HCT116 (cell line): ENCODE data around the gene ZNF423. TPM values are rescaled to one million over a fixed set of nuclear protein-coding genes. Genes with fewer than 3 reads are reported as not detected.
A peak's percentile ranks its signal among the peaks of the same experiment; 100 is the strongest.

Source experiments
- ATAC-seq: fragments of 200-7000 bp; cut with Tn5 transposase; 2 replicates; pipeline ENCODE4 v1.9.1; 2020; ENCODE audit warnings: mild to moderate bottlenecking, moderate library complexity
- BruUV-seq: library from RNA; stranded (reverse); fragments of 400-500 nt; replicated peaks from 2 replicates; lab custom pipeline; 2021; lab: Mats Ljungman, UMichigan
- CTCF ChIA-PET: fragments of 300-600 bp; sonication (Branson Sonifier 250); formaldehyde crosslinking; loops from one replicate; lab custom pipeline; 2021; ENCODE audit warnings: antibody characterized with exemption; lab: Charles Lee
- POLR2A ChIA-PET: fragments of 300-600, 350-600 bp; sonication (Branson Sonifier 250); formaldehyde crosslinking; loops from one replicate; lab custom pipeline; 2021; ENCODE audit warnings: antibody characterized with exemption; lab: Charles Lee
- RAD21 ChIA-PET, 2 experiments: fragments of 300-600 bp; sonication (Branson Sonifier 250); formaldehyde crosslinking; loops; one replicate each; lab custom pipeline; 2023; ENCODE audit warnings: low total read pairs in 2 of 2; ENCODE audit not compliant: uncharacterized antibody in 2 of 2, unreplicated experiment in 2 of 2, low non-redundant PET in 1 of 2; lab: Charles Lee
- DNase-seq: peaks from one replicate; pipeline ENCODE4 v3.0.0-alpha.2; 2010; ENCODE audit warnings: low read depth, low spot score
- H2AFZ ChIP-seq: fragments of 200-600 bp; shearing (Covaris generic), sonication (generic); 2 replicates; pipeline ENCODE4 v1.6.1; 2017; ENCODE audit warnings: low read depth, mixed run types, mixed read lengths, antibody characterized with exemption, low read length; ENCODE audit not compliant: poor library complexity, severe bottlenecking
- H3K27ac ChIP-seq: 2 replicates; pipeline ENCODE4 v1.5.1; 2012; ENCODE audit warnings: low read depth, low read length
- H3K27me3 ChIP-seq: fragments of 200-600 bp; sonication (generic); 2 replicates; pipeline ENCODE4 v1.6.1; 2016; ENCODE audit warnings: mixed run types, low read length, mixed read lengths; ENCODE audit not compliant: insufficient read depth
- H3K36me3 ChIP-seq, 2 experiments: fragments of 200-500 bp in 1 of 2; fragments of 200-600 bp in 1 of 2; sonication (Bioruptor generic) in 1 of 2; sonication (generic) in 1 of 2; 2 replicates each; pipeline versions ENCODE4 v1.5.1 to v1.6.1; 2014 to 2016; ENCODE audit warnings: low read length in 2 of 2, inconsistent platforms in 1 of 2, mixed read lengths in 1 of 2, mixed run types in 1 of 2; ENCODE audit not compliant: insufficient read depth in 2 of 2, control insufficient read depth in 1 of 2
- H3K4me1 ChIP-seq, 2 experiments: fragments of 200-600 bp in 1 of 2; sonication (generic) in 1 of 2; 2 replicates each; pipeline versions ENCODE4 v1.5.1 to v1.6.1; 2012 to 2017; ENCODE audit warnings: low read length in 2 of 2, inconsistent platforms in 1 of 2, mild to moderate bottlenecking in 1 of 2, mixed read lengths in 1 of 2, mixed run types in 1 of 2, moderate library complexity in 1 of 2; ENCODE audit not compliant: insufficient read depth in 2 of 2, control insufficient read depth in 1 of 2
- H3K4me2 ChIP-seq: fragments of 200-600 bp; sonication (generic); 2 replicates; pipeline ENCODE4 v1.6.1; 2017; ENCODE audit warnings: mixed run types, low read length, mixed read lengths
- H3K4me3 ChIP-seq, 2 experiments: fragments of 200-600 bp in 1 of 2; sonication (generic) in 1 of 2; replicated peaks in 1 of 2; 2 replicates each; pipeline ENCODE4 v1.5.1; 2011 to 2016; ENCODE audit warnings: low read length in 2 of 2, control low read depth in 1 of 2, low read depth in 1 of 2, mild to moderate bottlenecking in 1 of 2, mixed read lengths in 1 of 2, mixed run types in 1 of 2
- H3K79me2 ChIP-seq: fragments of 200-600 bp; sonication (generic); 2 replicates; pipeline ENCODE4 v1.6.1; 2017; ENCODE audit warnings: mild to moderate bottlenecking, mixed run types, low read length, moderate library complexity, mixed read lengths; ENCODE audit not compliant: insufficient read depth
- H3K9ac ChIP-seq: fragments of 200-600 bp; sonication (generic); 2 replicates; pipeline ENCODE4 v1.6.1; 2016; ENCODE audit warnings: low read length, mixed read lengths
- H3K9me2 ChIP-seq: fragments of 200-600 bp; sonication (generic), shearing (Covaris generic); 2 replicates; pipeline ENCODE4 v1.6.1; 2017; ENCODE audit warnings: mixed run types, mild to moderate bottlenecking, moderate library complexity; ENCODE audit not compliant: insufficient read depth
- H3K9me3 ChIP-seq, 2 experiments: fragments of 200-500 bp in 1 of 2; fragments of 200-600 bp in 1 of 2; sonication (Bioruptor generic) in 1 of 2; sonication (generic) in 1 of 2; 2 replicates each; pipeline ENCODE4 v1.6.1; 2014 to 2017; ENCODE audit warnings: low read length in 2 of 2, mixed read lengths in 2 of 2, inconsistent platforms in 1 of 2, low read depth in 1 of 2, mild to moderate bottlenecking in 1 of 2, mixed run types in 1 of 2, moderate library complexity in 1 of 2; ENCODE audit not compliant: control insufficient read depth in 1 of 2, insufficient read depth in 1 of 2
- H4K20me1 ChIP-seq: fragments of 200-600 bp; sonication (generic), shearing (Covaris generic); 2 replicates; pipeline ENCODE4 v1.6.1; 2017; ENCODE audit warnings: mixed run types, mild to moderate bottlenecking, moderate library complexity; ENCODE audit not compliant: insufficient read depth
- FOSL1 ChIP-seq: IDR thresholded peaks from 2 replicates; pipeline ENCODE4 v1.6.1; 2012; ENCODE audit warnings: low read depth
- RAD21 ChIP-seq: IDR thresholded peaks from 2 replicates; pipeline ENCODE4 v1.6.1; 2012; ENCODE audit warnings: low read depth, mild to moderate bottlenecking
- SIN3A ChIP-seq: IDR thresholded peaks from 2 replicates; pipeline ENCODE4 v1.6.1; 2012; ENCODE audit warnings: low read depth
- SP1 ChIP-seq: IDR thresholded peaks from 2 replicates; pipeline ENCODE4 v1.6.1; 2012; ENCODE audit warnings: low read depth
- SRF ChIP-seq: IDR thresholded peaks from 2 replicates; pipeline ENCODE4 v1.6.1; 2012; ENCODE audit warnings: low read depth
- ZNF274 ChIP-seq: fragments of 200-500 bp; sonication (Bioruptor generic); IDR thresholded peaks from 2 replicates; pipeline ENCODE4 v1.6.1; 2014; ENCODE audit warnings: mild to moderate bottlenecking, low read depth, low read length, inconsistent platforms
- intact Hi-C: fragments of 100-400 bp; cut with micrococcal nuclease; formaldehyde crosslinking; loops from 2 replicates; pipeline ENCODE4 v1.10.0; 2022
- total RNA-seq: library from RNA; stranded (reverse); gene quantifications from one replicate; pipeline ENCODE4 v1.2.1, GENCODE V29; 2021; ENCODE audit not compliant: unreplicated experiment
- TF ChIP-seq, protein P1 (sequence below): IDR thresholded peaks from 2 replicates; pipeline ENCODE4 v1.6.1; 2012

Gene ZNF423
- total RNA-seq, 1 experiment from 2014 or later = 0.22 TPM

GRCh38 chr16:49720225-49720624 lies 135.7 kb downstream of the ZNF423 start:
- Histone ChIP-seq H3K36me3 (no peaks in the 10 kb centered on the region), H3K27ac (no peak overlapping the region), H3K9me3 (no peaks in the 10 kb centered on the region), H2AFZ (no peak overlapping the region), H3K9me2 (no peaks in the 10 kb centered on the region), H3K4me2 (no peak overlapping the region), H3K4me3 (no peak overlapping the region), H3K9ac (no peak overlapping the region), H3K79me2 (no peaks in the 10 kb centered on the region), H3K27me3 (0 out of 2 replicates have a peak, but pooled peaks cover 3% of the 10 kb centered on the region), H3K4me1 (no peaks in the 10 kb centered on the region), H4K20me1 (no peaks in the 10 kb centered on the region)
- ChIA-PET RAD21 (no interaction called here), POLR2A (no interaction called here), CTCF (interaction anchor here (0.7 kb wide), 1 partner anchor 201 kb away, joined by 3 read pairs; no protein-coding TSS in a partner anchor)
- ATAC-seq = peak; percentile 50; the same call in 1 of the 2 replicates
- DNase-seq = no peak
- no peak for TF ChIP-seq SP1
- intact Hi-C loops = no loop called here
- no TSS peak for BruUV-seq

GRCh38 chr16:49717689-49718088 lies 138.2 kb downstream of the ZNF423 start:
- DNase-seq = no peak
- POLR2A ChIA-PET = no interaction called here
- BruUV-seq = no TSS peak
- H3K4me3 ChIP-seq = no peak overlapping the region
- no peaks in the 10 kb centered on the region for H3K9me3 ChIP-seq
- CTCF ChIA-PET = no interaction called here
- intact Hi-C loops = no loop called here
- H3K27ac ChIP-seq = no peak overlapping the region
- no peak overlapping the region for H3K4me2 ChIP-seq
- H3K9ac ChIP-seq = no peak overlapping the region
- H3K9me2 ChIP-seq = no peaks in the 10 kb centered on the region
- H2AFZ ChIP-seq = no peak overlapping the region
- H3K36me3 ChIP-seq = no peaks in the 10 kb centered on the region
- TF ChIP-seq RAD21 (no peak), SIN3A (no peak), FOSL1 (no peak), ZNF274 (no peak), SRF (no peak)
- TF ChIP-seq, protein P1, sequence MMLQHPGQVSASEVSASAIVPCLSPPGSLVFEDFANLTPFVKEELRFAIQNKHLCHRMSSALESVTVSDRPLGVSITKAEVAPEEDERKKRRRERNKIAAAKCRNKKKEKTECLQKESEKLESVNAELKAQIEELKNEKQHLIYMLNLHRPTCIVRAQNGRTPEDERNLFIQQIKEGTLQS = no peak
- TF ChIP-seq, all 23 proteins: peak for 0
- H3K27me3 ChIP-seq = 0 out of 2 replicates have a peak, but pooled peaks cover 3% of the 10 kb centered on the region
- RAD21 ChIA-PET = no interaction called here
- ATAC-seq = no peak
- H3K4me1 ChIP-seq = no peaks in the 10 kb centered on the region
- no peaks in the 10 kb centered on the region for H4K20me1 ChIP-seq
- H3K79me2 ChIP-seq = no peaks in the 10 kb centered on the region
